ENCODE measurements around the gene NXF3. TPM values are rescaled to one million over a fixed set of nuclear protein-coding genes. Genes with fewer than 3 reads are reported as not detected.
"Not testable (repeated sequence)": the region's sequence is repeated elsewhere in the genome, so short reads cannot be mapped to it uniquely, and the experiment has no call there.

NXF3 gene
- total RNA-seq, 1 experiment from 2014 or later, result not detected

DNA sequence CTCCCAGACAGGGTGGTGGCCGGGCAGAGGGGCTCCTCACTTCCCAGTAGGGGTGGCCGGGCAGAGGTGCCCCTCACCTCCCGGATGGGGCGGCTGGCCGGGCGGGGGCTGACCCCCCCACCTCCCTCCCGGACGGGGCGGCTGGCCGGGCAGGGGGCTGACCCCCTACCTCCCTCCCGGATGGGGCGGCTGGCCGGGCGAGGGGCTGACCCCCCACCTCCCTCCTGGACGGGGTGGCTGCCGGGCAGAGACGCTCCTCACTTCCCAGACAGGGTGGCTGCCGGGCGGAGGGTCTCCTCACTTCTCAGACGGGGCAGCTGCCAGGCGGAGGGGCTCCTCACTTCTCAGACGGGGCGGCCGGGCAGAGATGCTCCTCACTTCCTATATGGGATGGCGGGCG, 11.4 kb upstream of the NXF3 start:
- H3K9me3 ChIP-seq (ENCODE audit: control insufficient read depth, low read depth, low read length), result peaks cover 14% of the 10 kb centered on the region
- H3K23me2 ChIP-seq (ENCODE audit: insufficient read length, low read depth, low read length, poor library complexity, severe bottlenecking); H2BK15ac ChIP-seq (ENCODE audit: low read depth, low read length); H3T11ph ChIP-seq (ENCODE audit: low read length); H2BK20ac ChIP-seq (ENCODE audit: low read depth, low read length, poor library complexity, severe bottlenecking); H2BK120ac ChIP-seq (ENCODE audit: low read depth, low read length, poor library complexity, severe bottlenecking); H3K4me2 ChIP-seq (ENCODE audit: insufficient read depth, insufficient read length, low read length); H4K20me1 ChIP-seq (ENCODE audit: control insufficient read depth, insufficient read depth, insufficient read length); H3K18ac ChIP-seq (ENCODE audit: insufficient read length, low read depth, low read length); H3K4me1 ChIP-seq (ENCODE audit: insufficient read depth, low read length); H3K14ac ChIP-seq (ENCODE audit: insufficient read depth, low read length); H2AFZ ChIP-seq (ENCODE audit: low read length); H3K23ac ChIP-seq (ENCODE audit: insufficient read length, low read depth, low read length); H3K27me3 ChIP-seq (ENCODE audit: insufficient read depth, low read length); H3K4ac ChIP-seq (ENCODE audit: low read depth, low read length); H4K91ac ChIP-seq (ENCODE audit: insufficient read length, low read depth, low read length); DNase-seq; H4K8ac ChIP-seq (replicated peaks; ENCODE audit: insufficient read length, low read depth, low read length); H3K4me3 Mint-ChIP-seq; H4K5ac ChIP-seq (ENCODE audit: insufficient read length, low read depth, low read length); H3K27ac ChIP-seq (ENCODE audit: insufficient read length, low read depth, low read length); H3K27ac Mint-ChIP-seq; H3K79me2 ChIP-seq (ENCODE audit: insufficient read depth, low read length); H3K9ac ChIP-seq (ENCODE audit: extremely low read depth, insufficient read length, low read length); H3K27me3 Mint-ChIP-seq (ENCODE audit: low read depth); H2BK5ac ChIP-seq (ENCODE audit: insufficient read length, low read length); H2BK12ac ChIP-seq (ENCODE audit: insufficient read length, low read depth, low read length); H3K56ac ChIP-seq (ENCODE audit: insufficient read length, low read depth, low read length); H3K79me1 ChIP-seq (ENCODE audit: insufficient read depth, low read depth, low read length, poor library complexity, severe bottlenecking); H3K4me1 Mint-ChIP-seq; H2AK5ac ChIP-seq (ENCODE audit: insufficient read length, low read length): not testable (repeated sequence)
- no CpG with 5 or more reads among the region's 26 CpGs for WGBS (ENCODE audit: extremely low coverage, insufficient read length, low lambda C conversion rate)
- H3K9me3 Mint-ChIP-seq, result peaks cover 63 to 71% of the 10 kb centered on the region in 2 experiments
- H3K36me3 Mint-ChIP-seq (ENCODE audit: insufficient read depth in 1 of 3, low read depth in 3 of 3), result peaks cover 7 to 18% (median 12%) of the 10 kb centered on the region in 3 experiments

DNA sequence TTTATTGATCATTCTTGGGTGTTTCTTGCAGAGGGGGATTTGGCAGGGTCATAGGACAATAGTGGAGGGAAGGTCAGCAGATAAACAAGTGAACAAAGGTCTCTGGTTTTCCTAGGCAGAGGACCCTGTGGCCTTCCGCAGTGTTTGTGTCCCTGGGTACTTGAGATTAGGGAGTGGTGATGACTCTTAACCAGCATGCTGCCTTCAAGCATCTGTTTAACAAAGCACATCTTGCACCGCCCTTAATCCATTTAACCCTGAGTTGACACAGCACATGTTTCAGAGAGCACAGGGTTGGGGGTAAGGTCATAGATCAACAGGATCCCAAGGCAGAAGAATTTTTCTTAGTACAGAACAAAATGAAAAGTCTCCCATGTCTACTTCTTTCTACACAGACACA, 10.9 kb upstream of the NXF3 start:
- H3K4me3 Mint-ChIP-seq; H3K9ac ChIP-seq (ENCODE audit: extremely low read depth, insufficient read length, low read length); H3K27me3 Mint-ChIP-seq (ENCODE audit: low read depth); H3T11ph ChIP-seq (ENCODE audit: low read length); DNase-seq; H3K4me1 Mint-ChIP-seq; H4K20me1 ChIP-seq (ENCODE audit: control insufficient read depth, insufficient read depth, insufficient read length); H3K27ac ChIP-seq (ENCODE audit: insufficient read length, low read depth, low read length); H2BK120ac ChIP-seq (ENCODE audit: low read depth, low read length, poor library complexity, severe bottlenecking); H3K79me1 ChIP-seq (ENCODE audit: insufficient read depth, low read depth, low read length, poor library complexity, severe bottlenecking); H2BK15ac ChIP-seq (ENCODE audit: low read depth, low read length); H4K91ac ChIP-seq (ENCODE audit: insufficient read length, low read depth, low read length); H3K79me2 ChIP-seq (ENCODE audit: insufficient read depth, low read length); H3K18ac ChIP-seq (ENCODE audit: insufficient read length, low read depth, low read length); H3K27me3 ChIP-seq (ENCODE audit: insufficient read depth, low read length); H3K14ac ChIP-seq (ENCODE audit: insufficient read depth, low read length); H2BK20ac ChIP-seq (ENCODE audit: low read depth, low read length, poor library complexity, severe bottlenecking); H2AK5ac ChIP-seq (ENCODE audit: insufficient read length, low read length); H3K27ac Mint-ChIP-seq; H3K23ac ChIP-seq (ENCODE audit: insufficient read length, low read depth, low read length); H3K4ac ChIP-seq (ENCODE audit: low read depth, low read length); H2BK12ac ChIP-seq (ENCODE audit: insufficient read length, low read depth, low read length); H2AFZ ChIP-seq (ENCODE audit: low read length); H3K56ac ChIP-seq (ENCODE audit: insufficient read length, low read depth, low read length); H3K4me1 ChIP-seq (ENCODE audit: insufficient read depth, low read length); H3K4me2 ChIP-seq (ENCODE audit: insufficient read depth, insufficient read length, low read length); H2BK5ac ChIP-seq (ENCODE audit: insufficient read length, low read length); H4K5ac ChIP-seq (ENCODE audit: insufficient read length, low read depth, low read length); H3K23me2 ChIP-seq (ENCODE audit: insufficient read length, low read depth, low read length, poor library complexity, severe bottlenecking); H4K8ac ChIP-seq (replicated peaks; ENCODE audit: insufficient read length, low read depth, low read length): not testable (repeated sequence)
- WGBS (ENCODE audit: extremely low coverage, insufficient read length, low lambda C conversion rate), result no CpG with 5 or more reads among the region's 2 CpGs
- Mint-ChIP-seq H3K9me3 (peaks cover 58 to 68% of the 10 kb centered on the region in 2 experiments), H3K36me3 (ENCODE audit: insufficient read depth in 1 of 3, low read depth in 3 of 3) (peaks cover 7 to 14% (median 8%) of the 10 kb centered on the region in 3 experiments)
- H3K9me3 ChIP-seq (ENCODE audit: control insufficient read depth, low read depth, low read length), result peaks cover 18% of the 10 kb centered on the region
